DMS53 (cell line): ENCODE results near the gene PDLIM4.

ENCODE experiments used
- DNase-seq: peaks from one replicate; lab custom pipeline; 2025; lab: John Stamatoyannopoulos, UW

The PDLIM4 gene

DNA sequence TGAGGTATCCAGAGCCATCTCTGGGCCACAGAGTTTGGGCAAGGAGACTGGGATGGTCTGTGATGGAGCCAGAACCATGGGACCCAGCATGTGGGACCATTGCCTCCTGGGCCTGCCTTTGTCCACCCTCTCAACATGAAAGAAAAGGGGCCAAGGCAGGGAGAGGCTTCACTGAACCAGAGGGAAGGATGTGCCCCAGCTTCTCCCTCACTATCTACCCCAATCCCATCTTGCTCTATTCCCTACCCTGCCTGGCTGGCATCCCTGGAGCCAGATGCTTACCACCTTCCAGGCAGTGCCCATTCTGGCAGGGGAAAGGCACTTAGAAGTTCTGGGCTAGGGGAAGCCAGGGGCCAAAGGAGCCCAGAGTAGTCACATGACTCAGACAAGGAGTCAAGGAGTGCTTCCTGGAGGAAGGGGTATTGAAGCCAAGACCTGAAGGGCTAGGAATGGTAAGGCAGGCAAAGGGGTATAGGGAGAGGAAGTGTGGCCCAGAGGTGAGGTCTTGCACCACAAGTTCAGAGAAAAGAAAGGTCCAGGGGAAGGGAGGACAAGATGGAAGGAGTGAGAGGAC lies 9.8 kb downstream of the PDLIM4 start:
- DNase-seq: no peak

DNA sequence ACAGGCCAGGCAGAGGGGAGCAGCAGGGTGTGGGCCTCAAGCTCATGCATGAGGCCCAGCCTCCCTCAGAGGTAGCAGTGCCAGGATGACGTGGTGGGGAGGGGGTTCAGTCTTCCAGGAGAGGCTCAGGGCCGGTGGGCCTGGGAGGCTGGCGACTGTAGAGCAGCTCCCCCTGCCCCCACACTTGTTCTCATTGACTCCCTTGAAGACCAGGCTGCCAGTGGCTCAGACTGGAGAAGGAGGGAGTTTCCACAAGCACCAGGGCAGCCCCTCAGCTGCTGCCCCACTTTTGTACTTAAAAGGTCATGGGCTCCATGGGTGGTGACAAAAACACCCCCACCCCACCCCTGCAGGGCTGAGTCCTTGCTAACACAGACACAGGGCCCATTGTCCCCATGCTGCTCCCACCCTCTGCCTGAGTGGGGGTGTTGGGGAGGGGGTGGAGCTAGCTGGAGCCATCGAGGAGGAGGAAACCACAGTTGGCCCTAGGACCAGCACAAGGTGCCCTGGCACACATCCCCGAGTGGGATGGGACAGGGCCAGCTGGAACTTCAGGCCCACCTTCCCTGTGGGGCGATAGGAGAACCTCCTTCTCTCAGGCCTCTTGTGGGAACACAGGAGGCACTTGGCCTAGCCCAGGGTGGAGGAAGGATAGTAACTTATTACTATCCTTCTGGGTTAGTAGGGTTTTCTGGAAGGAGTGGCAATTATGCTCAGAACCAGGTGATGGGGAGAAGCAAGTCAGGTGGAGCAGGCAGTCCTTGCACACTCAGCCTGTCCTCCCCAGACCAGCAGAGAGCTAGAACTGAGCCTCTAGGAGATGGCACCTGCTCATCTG lies 10.7 kb downstream of the PDLIM4 start:
- DNase-seq: no peak

GRCh38 chr5:132268769-132269551 lies 11.5 kb downstream of the PDLIM4 start:
- DNase-seq: no peak

GRCh38 chr5:132269635-132270334 lies 12.3 kb downstream of the PDLIM4 start:
- no peak for DNase-seq

DNA sequence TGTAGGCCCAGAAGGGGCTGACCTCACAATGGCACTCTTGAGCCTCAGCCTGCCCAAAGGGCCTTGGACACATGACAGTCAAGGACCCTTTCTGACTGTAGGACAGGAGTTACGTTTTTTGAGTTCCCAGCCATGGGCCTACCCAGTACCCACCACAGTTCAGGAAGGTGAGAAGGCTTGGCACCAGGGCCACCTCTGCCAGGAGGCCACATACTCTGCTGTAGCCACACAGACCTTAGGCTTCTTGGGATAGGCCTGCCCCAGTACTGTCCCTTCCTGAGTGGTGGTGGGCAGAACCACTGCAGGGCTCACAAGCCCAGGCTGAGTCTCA lies 12.8 kb downstream of the PDLIM4 start:
- no peak for DNase-seq

DNA sequence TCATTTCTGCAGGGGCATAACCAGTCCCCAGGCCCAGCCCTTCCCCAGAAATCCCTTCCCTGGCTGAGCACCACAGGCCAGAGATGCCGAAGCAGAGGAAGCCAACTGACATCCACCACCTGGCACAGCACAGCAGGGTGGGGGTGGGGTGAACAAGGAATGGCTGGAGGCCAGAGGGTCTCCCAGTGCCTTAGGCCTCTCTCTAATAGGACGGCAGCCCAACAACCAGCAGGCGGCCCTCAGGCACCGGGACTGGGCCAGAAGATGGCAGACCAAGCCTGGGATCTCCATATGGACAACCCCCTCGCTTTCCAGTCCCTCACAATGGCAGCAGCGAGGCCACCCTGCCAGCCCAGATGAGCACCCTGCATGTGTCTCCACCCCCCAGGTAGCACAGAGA lies 13.2 kb downstream of the PDLIM4 start:
- no peak for DNase-seq

- DNase-seq: no peak
Observed at GRCh38 chr5:132271251-132272246, 14.1 kb downstream of the PDLIM4 start.

DNA sequence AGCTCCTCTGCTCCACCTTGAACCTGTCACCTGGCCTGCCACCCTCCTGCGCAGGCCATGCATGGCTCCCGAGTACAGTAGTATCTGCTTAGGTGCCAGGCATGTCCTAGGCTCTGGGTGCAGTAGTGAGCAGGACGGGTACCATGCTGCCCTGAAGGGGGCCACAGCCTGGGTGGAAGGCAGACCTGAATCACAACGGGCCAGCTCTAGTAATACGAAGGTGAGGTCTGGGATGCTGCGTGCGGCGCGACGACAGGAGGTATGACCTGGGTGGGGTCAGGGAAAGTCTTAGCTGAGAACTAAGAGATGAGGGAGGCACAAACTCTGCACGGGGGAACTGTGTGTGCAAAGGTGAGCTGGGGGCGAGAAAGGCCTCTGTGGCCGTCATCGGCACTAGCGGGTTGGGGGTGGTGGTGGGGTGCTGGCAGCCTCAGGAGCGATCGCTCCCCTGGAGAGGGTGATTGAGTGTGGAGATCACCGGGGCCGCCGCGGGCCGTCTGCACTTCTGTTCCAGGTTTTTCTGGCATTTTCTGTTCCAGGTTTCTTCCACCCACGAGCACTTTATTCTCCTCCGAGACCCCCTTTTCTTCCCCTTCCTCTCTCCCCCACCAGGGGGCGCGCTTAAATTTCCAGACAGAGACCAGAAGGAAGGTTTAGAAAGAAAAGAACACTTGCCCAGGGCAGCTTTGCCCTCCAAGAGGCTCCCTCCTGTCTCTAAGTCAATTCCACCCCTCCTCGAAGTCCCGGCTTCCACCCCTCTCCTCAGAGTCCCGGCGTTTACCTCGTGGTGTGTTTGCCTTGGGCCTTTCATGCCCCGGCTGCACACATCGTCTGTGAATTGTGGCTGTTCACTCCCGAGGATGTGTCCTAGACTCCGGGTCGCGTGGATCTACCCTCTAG lies 15.1 kb downstream of the PDLIM4 start:
- DNase-seq: peak; percentile 73

- no peak for DNase-seq
Observed at GRCh38 chr5:132273631-132274030, 16.1 kb downstream of the PDLIM4 start.

- DNase-seq: no peak
Observed at GRCh38 chr5:132274050-132274792, 16.7 kb downstream of the PDLIM4 start.

- no peak for DNase-seq
Observed at GRCh38 chr5:132275367-132276220, 18.1 kb downstream of the PDLIM4 start.

DNA sequence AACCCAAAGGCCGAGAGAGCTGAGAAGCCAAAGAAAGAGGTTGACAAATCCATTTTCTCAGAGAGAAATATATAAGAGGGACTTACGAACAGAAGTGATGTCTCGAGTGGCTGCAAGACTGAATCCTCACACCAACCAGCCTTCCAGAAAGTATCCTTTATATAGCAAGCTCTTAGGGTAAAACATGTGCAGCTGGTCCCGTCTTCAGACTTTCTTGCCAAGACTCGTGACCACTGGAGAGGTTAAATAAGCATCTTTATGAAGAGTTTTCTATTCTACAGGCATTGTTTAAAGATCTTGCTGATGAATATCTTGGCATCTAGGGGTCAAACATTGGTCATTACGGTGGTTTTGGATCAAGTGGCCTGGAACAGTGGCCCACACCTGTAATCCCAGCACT lies 19.8 kb downstream of the PDLIM4 start:
- no peak for DNase-seq

GRCh38 chr5:132277971-132278853 lies 20.7 kb downstream of the PDLIM4 start:
- DNase-seq: no peak

DNA sequence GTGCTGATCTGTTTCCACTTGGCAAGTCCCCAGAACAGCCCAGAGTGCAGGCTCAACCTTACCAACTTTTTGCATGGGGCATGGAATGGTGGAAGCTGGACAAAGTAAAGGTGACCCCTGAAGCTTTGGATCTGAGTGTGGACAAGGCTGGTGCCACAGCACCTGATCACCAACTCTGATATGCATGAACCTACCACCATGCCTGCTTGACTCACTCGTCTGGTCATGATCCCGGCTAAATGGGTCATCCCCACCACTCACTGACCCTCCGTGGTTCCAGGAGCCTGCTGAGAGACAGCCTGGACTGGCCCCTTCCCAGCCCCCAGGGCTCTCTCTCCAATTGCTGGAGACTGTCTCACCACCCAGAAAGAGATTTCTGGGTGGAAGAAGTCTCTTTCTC lies 22.3 kb downstream of the PDLIM4 start:
- no peak for DNase-seq

- DNase-seq: no peak
Observed at GRCh38 chr5:132280371-132281240, 23.1 kb downstream of the PDLIM4 start.

DNA sequence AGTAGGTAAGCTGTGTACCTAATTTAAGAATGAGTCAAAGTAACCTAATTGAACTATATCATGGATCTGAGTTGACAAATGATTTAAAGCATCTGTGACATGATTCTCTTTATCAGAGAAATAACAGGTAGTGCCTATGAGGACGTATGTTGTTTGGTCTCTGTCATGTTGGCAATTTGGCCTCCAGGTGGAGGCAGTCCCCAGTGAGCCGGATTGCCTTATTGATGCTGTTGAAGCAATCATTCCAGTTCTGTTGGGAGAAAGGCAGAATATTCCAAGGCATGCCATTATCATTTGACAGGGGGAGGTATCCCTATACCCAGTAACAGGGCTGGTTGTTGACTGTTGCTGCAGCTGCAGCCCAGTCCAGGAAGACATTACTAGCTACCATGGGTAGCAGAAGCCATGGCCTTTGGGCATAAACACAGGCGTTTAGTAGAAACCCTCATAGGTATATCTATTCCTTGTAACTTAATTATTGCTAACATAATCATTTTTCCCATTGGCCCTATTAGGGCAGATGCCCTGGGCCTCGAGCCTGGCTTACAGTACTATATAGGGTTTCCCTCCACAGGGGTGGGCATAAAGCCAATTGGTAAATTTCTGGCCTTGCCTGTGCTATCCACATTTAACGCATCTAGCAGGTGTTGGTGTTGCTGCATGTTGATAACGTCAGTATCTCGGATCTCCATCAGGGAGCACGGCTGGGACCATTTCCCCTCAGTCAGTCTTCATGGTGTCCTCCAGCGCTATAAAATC lies 24.5 kb downstream of the PDLIM4 start:
- peak; percentile 15 for DNase-seq
